HCT116 (cell line): ENCODE results near the gene ARSG. TPM values are rescaled to one million over a fixed set of nuclear protein-coding genes. Genes with fewer than 3 reads are reported as not detected.

ENCODE experiments used
- ATAC-seq: fragments of 200-7000 bp; cut with Tn5 transposase; 2 replicates; pipeline ENCODE4 v1.9.1; 2020; ENCODE audit warnings: mild to moderate bottlenecking, moderate library complexity
- BruUV-seq: library from RNA; stranded (reverse); fragments of 400-500 nt; replicated peaks from 2 replicates; lab custom pipeline; 2021; lab: Mats Ljungman, UMichigan
- CTCF ChIA-PET: fragments of 300-600 bp; sonication (Branson Sonifier 250); formaldehyde crosslinking; loops from one replicate; lab custom pipeline; 2021; ENCODE audit warnings: antibody characterized with exemption; lab: Charles Lee
- POLR2A ChIA-PET: fragments of 300-600, 350-600 bp; sonication (Branson Sonifier 250); formaldehyde crosslinking; loops from one replicate; lab custom pipeline; 2021; ENCODE audit warnings: antibody characterized with exemption; lab: Charles Lee
- RAD21 ChIA-PET, 2 experiments: fragments of 300-600 bp; sonication (Branson Sonifier 250); formaldehyde crosslinking; loops; one replicate each; lab custom pipeline; 2023; ENCODE audit warnings: low total read pairs in 2 of 2; ENCODE audit not compliant: uncharacterized antibody in 2 of 2, unreplicated experiment in 2 of 2, low non-redundant PET in 1 of 2; lab: Charles Lee
- DNase-seq: peaks from one replicate; pipeline ENCODE4 v3.0.0-alpha.2; 2010; ENCODE audit warnings: low read depth, low spot score
- H2AFZ ChIP-seq: fragments of 200-600 bp; shearing (Covaris generic), sonication (generic); 2 replicates; pipeline ENCODE4 v1.6.1; 2017; ENCODE audit warnings: low read depth, mixed run types, mixed read lengths, antibody characterized with exemption, low read length; ENCODE audit not compliant: poor library complexity, severe bottlenecking
- H3K27ac ChIP-seq: 2 replicates; pipeline ENCODE4 v1.5.1; 2012; ENCODE audit warnings: low read depth, low read length
- H3K27me3 ChIP-seq: fragments of 200-600 bp; sonication (generic); 2 replicates; pipeline ENCODE4 v1.6.1; 2016; ENCODE audit warnings: mixed run types, low read length, mixed read lengths; ENCODE audit not compliant: insufficient read depth
- H3K36me3 ChIP-seq, 2 experiments: fragments of 200-500 bp in 1 of 2; fragments of 200-600 bp in 1 of 2; sonication (Bioruptor generic) in 1 of 2; sonication (generic) in 1 of 2; 2 replicates each; pipeline versions ENCODE4 v1.5.1 to v1.6.1; 2014 to 2016; ENCODE audit warnings: low read length in 2 of 2, inconsistent platforms in 1 of 2, mixed read lengths in 1 of 2, mixed run types in 1 of 2; ENCODE audit not compliant: insufficient read depth in 2 of 2, control insufficient read depth in 1 of 2
- H3K4me1 ChIP-seq, 2 experiments: fragments of 200-600 bp in 1 of 2; sonication (generic) in 1 of 2; 2 replicates each; pipeline versions ENCODE4 v1.5.1 to v1.6.1; 2012 to 2017; ENCODE audit warnings: low read length in 2 of 2, inconsistent platforms in 1 of 2, mild to moderate bottlenecking in 1 of 2, mixed read lengths in 1 of 2, mixed run types in 1 of 2, moderate library complexity in 1 of 2; ENCODE audit not compliant: insufficient read depth in 2 of 2, control insufficient read depth in 1 of 2
- H3K4me2 ChIP-seq: fragments of 200-600 bp; sonication (generic); 2 replicates; pipeline ENCODE4 v1.6.1; 2017; ENCODE audit warnings: mixed run types, low read length, mixed read lengths
- H3K4me3 ChIP-seq, 2 experiments: fragments of 200-600 bp in 1 of 2; sonication (generic) in 1 of 2; replicated peaks in 1 of 2; 2 replicates each; pipeline ENCODE4 v1.5.1; 2011 to 2016; ENCODE audit warnings: low read length in 2 of 2, control low read depth in 1 of 2, low read depth in 1 of 2, mild to moderate bottlenecking in 1 of 2, mixed read lengths in 1 of 2, mixed run types in 1 of 2
- H3K79me2 ChIP-seq: fragments of 200-600 bp; sonication (generic); 2 replicates; pipeline ENCODE4 v1.6.1; 2017; ENCODE audit warnings: mild to moderate bottlenecking, mixed run types, low read length, moderate library complexity, mixed read lengths; ENCODE audit not compliant: insufficient read depth
- H3K9ac ChIP-seq: fragments of 200-600 bp; sonication (generic); 2 replicates; pipeline ENCODE4 v1.6.1; 2016; ENCODE audit warnings: low read length, mixed read lengths
- H3K9me2 ChIP-seq: fragments of 200-600 bp; sonication (generic), shearing (Covaris generic); 2 replicates; pipeline ENCODE4 v1.6.1; 2017; ENCODE audit warnings: mixed run types, mild to moderate bottlenecking, moderate library complexity; ENCODE audit not compliant: insufficient read depth
- H3K9me3 ChIP-seq, 2 experiments: fragments of 200-500 bp in 1 of 2; fragments of 200-600 bp in 1 of 2; sonication (Bioruptor generic) in 1 of 2; sonication (generic) in 1 of 2; 2 replicates each; pipeline ENCODE4 v1.6.1; 2014 to 2017; ENCODE audit warnings: low read length in 2 of 2, mixed read lengths in 2 of 2, inconsistent platforms in 1 of 2, low read depth in 1 of 2, mild to moderate bottlenecking in 1 of 2, mixed run types in 1 of 2, moderate library complexity in 1 of 2; ENCODE audit not compliant: control insufficient read depth in 1 of 2, insufficient read depth in 1 of 2
- H4K20me1 ChIP-seq: fragments of 200-600 bp; sonication (generic), shearing (Covaris generic); 2 replicates; pipeline ENCODE4 v1.6.1; 2017; ENCODE audit warnings: mixed run types, mild to moderate bottlenecking, moderate library complexity; ENCODE audit not compliant: insufficient read depth
- ATF3 ChIP-seq: IDR thresholded peaks from 2 replicates; pipeline ENCODE4 v1.6.1; 2012
- CBX3 ChIP-seq: IDR thresholded peaks from 2 replicates; pipeline ENCODE4 v1.6.1; 2012; ENCODE audit warnings: low read depth
- CEBPB ChIP-seq: IDR thresholded peaks from 2 replicates; pipeline ENCODE4 v1.6.1; 2012; ENCODE audit warnings: low read depth
- EGR1 ChIP-seq: IDR thresholded peaks from 2 replicates; pipeline ENCODE4 v1.6.1; 2012; ENCODE audit warnings: low read depth
- FOSL1 ChIP-seq: IDR thresholded peaks from 2 replicates; pipeline ENCODE4 v1.6.1; 2012; ENCODE audit warnings: low read depth
- POLR2AphosphoS5 ChIP-seq: IDR thresholded peaks from 2 replicates; pipeline ENCODE4 v1.6.1; 2011; ENCODE audit warnings: mild to moderate bottlenecking, low read depth, low read length, moderate library complexity
- SIN3A ChIP-seq: IDR thresholded peaks from 2 replicates; pipeline ENCODE4 v1.6.1; 2012; ENCODE audit warnings: low read depth
- SP1 ChIP-seq: IDR thresholded peaks from 2 replicates; pipeline ENCODE4 v1.6.1; 2012; ENCODE audit warnings: low read depth
- SRF ChIP-seq: IDR thresholded peaks from 2 replicates; pipeline ENCODE4 v1.6.1; 2012; ENCODE audit warnings: low read depth
- YY1 ChIP-seq: IDR thresholded peaks from 2 replicates; pipeline ENCODE4 v1.6.1; 2011; ENCODE audit warnings: low read length, low read depth, moderate library complexity, mild to moderate bottlenecking; ENCODE audit not compliant: insufficient replicate concordance; ENCODE audit errors: extremely low read depth
- ZFX ChIP-seq: fragments of 450-650 bp; IDR thresholded peaks from 2 replicates; pipeline ENCODE4 v1.6.1; 2017
- ZNF274 ChIP-seq: fragments of 200-500 bp; sonication (Bioruptor generic); IDR thresholded peaks from 2 replicates; pipeline ENCODE4 v1.6.1; 2014; ENCODE audit warnings: mild to moderate bottlenecking, low read depth, low read length, inconsistent platforms
- intact Hi-C: fragments of 100-400 bp; cut with micrococcal nuclease; formaldehyde crosslinking; loops from 2 replicates; pipeline ENCODE4 v1.10.0; 2022
- total RNA-seq: library from RNA; stranded (reverse); gene quantifications from one replicate; pipeline ENCODE4 v1.2.1, GENCODE V29; 2021; ENCODE audit not compliant: unreplicated experiment

Gene ARSG
- total RNA-seq, 1 experiment from 2014 or later = 17.1 TPM

GRCh38 chr17:68246271-68247028 is 44.8 kb upstream of the ARSG start:
- TF ChIP-seq SIN3A = no peak
- no peak for TF ChIP-seq EGR1
- TF ChIP-seq YY1 = no peak
- TF ChIP-seq POLR2AphosphoS5 = no peak
- no peak for TF ChIP-seq CEBPB
- no peak for TF ChIP-seq FOSL1
- TF ChIP-seq ZNF274 = no peak
- TF ChIP-seq ATF3 = no peak
- TF ChIP-seq ZFX = no peak
- no peak for TF ChIP-seq CBX3
- no peak for TF ChIP-seq SRF
- TF ChIP-seq SP1 = no peak
- RAD21 ChIA-PET = no interaction called here
- no peaks in the 10 kb centered on the region for H3K27me3 ChIP-seq
- no peaks in the 10 kb centered on the region for H3K9me3 ChIP-seq
- DNase-seq (no peak), ATAC-seq (no peak)
- H3K27ac ChIP-seq = peak overlapping the region; percentile 91; the same call in 1 of the 2 replicates
- no peaks in the 10 kb centered on the region for H3K9me2 ChIP-seq
- peaks cover 0 to 6% of the 10 kb centered on the region in 2 experiments; a peak in 3 of 4 replicates for H3K36me3 ChIP-seq
- no TSS peak for BruUV-seq
- CTCF ChIA-PET = interaction anchor here (0.7 to 2.9 kb wide), 3 partner anchors 74 to 278 kb away, joined by 3 to 9 read pairs (median 3); no protein-coding TSS in a partner anchor
- H4K20me1 ChIP-seq = no peaks in the 10 kb centered on the region
- POLR2A ChIA-PET = interaction anchor here (1.0 to 1.6 kb wide), 3 partner anchors 14 to 212 kb away, joined by 4 to 6 read pairs (median 6); no protein-coding TSS in a partner anchor
- intact Hi-C loops = loop anchor here (1.0 to 5.0 kb wide), 2 partner anchors 41 to 191 kb away; no protein-coding TSS in a partner anchor
- peak overlapping the region; percentile 62 to 67 for H3K4me3 ChIP-seq
- peaks cover 12% of the 10 kb centered on the region for H3K79me2 ChIP-seq
- peak overlapping the region; percentile 79 for H3K4me2 ChIP-seq
- peak overlapping the region; percentile 90 for H3K9ac ChIP-seq
- peaks cover 14 to 29% of the 10 kb centered on the region in 2 experiments; a peak in 3 of 4 replicates for H3K4me1 ChIP-seq
- no peak overlapping the region for H2AFZ ChIP-seq
